Right ventricle myocardium inferior (tissue), 1 donor: ENCODE measurements around the gene MEF2C. TPM values are rescaled to one million over a fixed set of nuclear protein-coding genes. Genes with fewer than 3 reads are reported as not detected.

Experiments used
- ATAC-seq: fragments of 200-7000 bp; cut with Tn5 transposase; one replicate; pipeline ENCODE4 v1.9.1; 2020; ENCODE audit warnings: mild to moderate bottlenecking, moderate library complexity
- DNase-seq: peaks from one replicate; pipeline ENCODE4 v3.0.0; 2021; ENCODE audit errors: missing footprints
- intact Hi-C: fragments of 100-400 bp; cut with DNase I; formaldehyde crosslinking; loops from one replicate; pipeline ENCODE4 v1.11.0; 2022
- total RNA-seq: library from RNA; stranded (reverse); fragmentation: NEBNext Ultra II Directional; extraction: Animal tissue kit (Norgen Biotek cat#: 25700); gene quantifications from one replicate; pipeline ENCODE4 v1.2.1, GENCODE V29; 2021
- donor health status: DM: no; HTN: yes; CAD: no; lungs with severe emphysema.

Gene MEF2C
- total RNA-seq, 1 donor from 2014 or later: 46.7 TPM

- DNase-seq: no peak
- intact Hi-C loops: no loop called here
- ATAC-seq: no peak
These were observed 7.2 kb upstream of the MEF2C start for GRCh38 chr5:88890070-88890781.

- intact Hi-C loops: loop anchor here (5.0 kb wide), 1 partner anchor 153 kb away; no protein-coding TSS in a partner anchor
- DNase-seq: peak; percentile 77
- peak; percentile 82 for ATAC-seq
These were observed 6.4 kb upstream of the MEF2C start for GRCh38 chr5:88889189-88890069.

- intact Hi-C loops: loop anchor here (5.0 kb wide), 1 partner anchor 153 kb away; no protein-coding TSS in a partner anchor
- ATAC-seq (no peak), DNase-seq (no peak)
These were observed 5.8 kb upstream of the MEF2C start for GRCh38 chr5:88888848-88889188.

DNA sequence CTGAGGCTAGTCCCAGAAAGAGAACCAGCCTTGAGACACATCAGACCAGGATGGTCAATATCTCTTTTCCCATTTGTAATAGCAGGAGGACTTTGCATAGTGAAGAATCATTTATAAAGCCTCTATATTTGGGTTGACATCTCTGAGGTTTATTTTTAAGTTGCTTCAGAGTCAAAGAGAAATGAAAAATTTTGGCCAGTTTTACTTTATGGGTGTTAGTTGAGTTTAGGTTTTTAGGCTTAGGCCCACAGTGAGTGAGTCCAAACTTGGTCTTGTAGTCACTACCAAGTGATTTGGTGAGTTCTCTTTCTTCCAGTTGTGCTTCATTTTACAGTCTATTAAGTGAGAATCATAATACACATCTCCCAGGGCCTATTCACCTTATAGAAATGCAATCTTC lies 5.3 kb upstream of the MEF2C start:
- DNase-seq (no peak), ATAC-seq (no peak)
- intact Hi-C loops: loop anchor here (5.0 kb wide), 1 partner anchor 154 kb away; no protein-coding TSS in a partner anchor

- ATAC-seq: no peak
- intact Hi-C loops: loop anchor here (5.0 kb wide), 1 partner anchor 155 kb away; no protein-coding TSS in a partner anchor
- no peak for DNase-seq
These were observed 4.4 kb upstream of the MEF2C start for GRCh38 chr5:88887342-88887741.

- ATAC-seq (no peak), DNase-seq (no peak)
- intact Hi-C loops: loop anchor here (5.0 kb wide), 1 partner anchor 155 kb away; no protein-coding TSS in a partner anchor
These were observed 3.9 kb upstream of the MEF2C start for GRCh38 chr5:88886746-88887341.

GRCh38 chr5:88886252-88886651 lies 3.3 kb upstream of the MEF2C start:
- ATAC-seq (no peak), DNase-seq (no peak)
- intact Hi-C loops: loop anchor here (5.0 kb wide), 1 partner anchor 156 kb away; no protein-coding TSS in a partner anchor

DNA sequence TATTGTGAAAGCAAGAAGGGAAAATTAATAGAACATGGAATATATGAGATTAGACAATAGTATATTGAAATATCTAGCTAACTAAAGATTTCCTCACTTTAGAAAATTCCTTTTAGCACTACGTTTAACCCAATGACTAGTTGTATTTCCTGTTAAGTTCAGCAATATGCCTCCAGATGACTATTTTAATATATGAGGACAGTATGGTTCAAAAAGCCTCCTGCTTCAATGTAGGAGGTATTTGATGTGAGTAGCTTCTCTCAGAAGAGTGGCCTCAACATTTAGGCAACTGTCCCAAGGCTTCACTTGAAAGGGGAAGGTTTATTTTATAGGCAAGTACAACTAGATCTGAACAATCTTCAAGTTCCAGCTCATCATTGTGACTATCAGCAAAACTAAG lies 2.0 kb upstream of the MEF2C start:
- ATAC-seq: no peak
- no peak for DNase-seq
- intact Hi-C loops: loop anchor here (5.0 kb wide), 1 partner anchor 157 kb away; no protein-coding TSS in a partner anchor

GRCh38 chr5:88884608-88884877 lies 1.6 kb upstream of the MEF2C start:
- DNase-seq (no peak), ATAC-seq (no peak)
- intact Hi-C loops: loop anchor here (5.0 kb wide), 1 partner anchor 573 kb away; no protein-coding TSS in a partner anchor

DNA sequence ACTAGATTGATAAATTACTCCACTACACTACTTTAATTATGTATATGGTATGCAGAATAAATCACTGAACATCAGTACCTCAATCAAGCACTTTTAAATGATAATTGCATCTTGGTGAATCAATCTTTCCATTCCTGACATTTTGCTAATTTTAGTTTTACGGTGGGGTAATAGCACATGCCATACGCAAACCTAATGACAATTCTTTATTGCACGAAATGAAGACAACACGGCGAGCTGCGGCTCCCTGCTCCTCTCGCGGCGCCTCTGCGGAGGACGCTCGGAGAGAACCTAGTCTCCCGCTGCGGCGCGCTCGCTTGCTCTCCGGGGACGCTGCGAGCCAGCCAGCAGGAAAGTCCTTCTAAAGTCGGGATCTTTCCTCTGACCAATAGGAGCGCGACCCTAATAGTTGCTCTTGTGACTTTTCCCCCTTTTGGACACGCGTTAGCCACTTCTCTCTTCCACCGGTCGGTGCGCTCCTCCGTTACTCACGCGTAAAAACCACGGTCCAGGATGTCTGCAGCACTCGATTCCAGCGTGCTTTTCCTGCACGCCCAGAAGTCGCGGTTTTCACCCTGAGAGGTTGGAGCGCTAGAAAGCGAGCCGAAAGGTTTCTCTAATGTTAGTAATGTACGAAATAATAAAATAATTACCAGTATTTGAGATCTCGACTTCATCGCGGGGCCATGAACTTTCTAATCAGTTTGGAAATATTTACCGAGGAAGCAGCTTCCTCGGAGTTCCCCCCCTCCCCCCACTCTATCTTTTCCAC lies 1.0 kb upstream of the MEF2C start:
- ATAC-seq: peak; percentile 75
- intact Hi-C loops: loop anchor here (2.0 to 5.0 kb wide), 4 partner anchors 57 to 573 kb away; no protein-coding TSS in a partner anchor
- peak; percentile 88 for DNase-seq

DNA sequence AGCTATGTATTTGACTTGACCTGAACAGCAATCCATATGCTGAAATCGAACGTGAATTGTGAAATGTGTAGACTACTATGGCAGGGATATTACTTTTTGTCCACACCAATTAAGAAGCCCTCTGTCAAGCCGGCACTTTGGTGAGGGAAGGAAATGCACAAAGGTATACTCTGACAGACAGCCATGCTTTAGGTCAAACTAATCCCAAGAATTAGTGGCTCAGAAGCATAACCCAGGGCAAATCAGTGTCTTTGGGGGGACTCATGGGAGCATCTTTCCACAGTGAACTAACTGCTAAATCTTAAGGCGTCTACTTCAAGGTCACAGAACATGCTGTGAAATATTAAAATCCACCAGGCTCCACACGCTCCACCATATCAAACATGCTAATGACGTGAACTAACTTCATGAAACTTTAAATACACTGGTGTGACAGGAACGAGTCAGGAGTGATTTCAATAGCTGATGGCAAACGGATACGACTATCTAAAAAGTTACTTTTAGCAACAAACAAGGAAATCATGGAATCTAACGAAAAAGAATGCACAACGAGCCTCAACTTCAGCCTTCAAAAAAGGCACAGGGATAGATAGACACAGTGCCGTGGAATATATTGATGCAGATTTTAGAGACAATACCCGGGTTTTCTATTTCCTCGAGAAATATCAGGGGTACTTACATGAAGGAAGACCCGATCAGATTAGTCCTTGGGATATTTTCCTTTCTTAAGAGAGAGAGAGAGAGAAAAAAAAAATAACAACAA lies 527 bp downstream of the MEF2C start:
- ATAC-seq (peak; percentile 1), DNase-seq (no peak)
- intact Hi-C loops: loop anchor here (2.0 to 5.0 kb wide), 4 partner anchors 56 to 575 kb away; no protein-coding TSS in a partner anchor

DNA sequence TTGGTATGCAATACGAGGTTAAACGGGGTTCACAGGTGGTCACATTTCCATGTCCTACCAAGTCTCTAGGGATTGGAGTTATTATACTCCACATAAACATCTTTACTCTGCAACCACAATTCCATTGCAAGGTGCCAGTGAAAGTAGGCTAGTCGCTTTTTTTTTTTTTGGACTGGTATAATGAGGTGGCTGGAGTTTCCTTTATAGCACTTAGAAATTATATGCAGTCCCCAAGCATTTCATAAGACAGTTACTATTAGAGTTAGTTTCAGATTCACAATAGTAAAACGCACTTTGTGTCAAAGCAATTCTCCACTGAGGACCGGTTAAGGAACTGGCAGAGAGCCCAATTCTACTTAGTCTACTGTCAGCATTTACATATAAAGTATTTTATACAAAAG lies 1.4 kb downstream of the MEF2C start:
- DNase-seq (no peak), ATAC-seq (no peak)
- intact Hi-C loops: loop anchor here (5.0 kb wide), 1 partner anchor 576 kb away; no protein-coding TSS in a partner anchor

- no peak for DNase-seq
- ATAC-seq: no peak
- intact Hi-C loops: loop anchor here (5.0 kb wide), 1 partner anchor 577 kb away; no protein-coding TSS in a partner anchor
These were observed 2.8 kb downstream of the MEF2C start for GRCh38 chr5:88880201-88880600.

- intact Hi-C loops: loop anchor here (5.0 kb wide), 1 partner anchor 578 kb away; no protein-coding TSS in a partner anchor
- ATAC-seq (no peak), DNase-seq (no peak)
These were observed 3.3 kb downstream of the MEF2C start for GRCh38 chr5:88879724-88880123.

DNA sequence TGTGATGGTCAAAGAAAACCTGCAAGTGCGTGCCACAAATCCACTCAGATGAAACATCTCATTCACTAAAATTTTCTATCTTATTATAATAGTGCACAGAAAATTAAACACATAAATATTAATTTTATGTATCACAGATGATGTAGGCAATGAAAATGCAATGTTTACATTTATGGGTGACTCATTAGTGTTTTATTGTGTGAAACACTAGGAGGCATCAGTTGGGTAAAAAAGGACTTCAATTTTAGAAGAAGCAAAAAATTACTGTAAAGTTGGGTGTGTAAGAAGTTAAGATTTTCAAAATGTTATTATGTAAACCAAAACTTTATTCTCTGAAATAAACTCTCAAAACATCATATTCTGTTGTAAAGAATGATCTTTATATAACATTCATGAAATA lies 4.0 kb downstream of the MEF2C start:
- intact Hi-C loops: no loop called here
- DNase-seq: no peak
- no peak for ATAC-seq

DNA sequence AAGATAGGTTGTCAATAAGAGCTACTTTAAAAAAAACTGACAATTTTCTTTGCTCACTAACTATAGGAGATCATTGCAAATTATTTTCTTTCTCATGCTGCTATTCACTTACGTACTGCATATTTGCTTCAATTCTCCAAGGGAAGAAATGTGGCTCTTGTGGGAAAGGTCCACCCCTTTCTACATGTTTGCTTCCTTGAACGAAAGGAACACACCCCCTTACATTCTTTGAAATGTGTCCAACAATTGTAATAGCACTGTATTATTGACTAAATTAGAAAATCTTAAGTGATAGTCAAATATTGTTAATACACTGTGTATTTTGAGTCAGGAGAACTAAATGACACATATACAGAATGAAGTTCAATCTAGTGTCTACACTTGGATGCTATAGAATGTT lies 5.2 kb downstream of the MEF2C start:
- intact Hi-C loops: no loop called here
- DNase-seq (no peak), ATAC-seq (no peak)

DNA sequence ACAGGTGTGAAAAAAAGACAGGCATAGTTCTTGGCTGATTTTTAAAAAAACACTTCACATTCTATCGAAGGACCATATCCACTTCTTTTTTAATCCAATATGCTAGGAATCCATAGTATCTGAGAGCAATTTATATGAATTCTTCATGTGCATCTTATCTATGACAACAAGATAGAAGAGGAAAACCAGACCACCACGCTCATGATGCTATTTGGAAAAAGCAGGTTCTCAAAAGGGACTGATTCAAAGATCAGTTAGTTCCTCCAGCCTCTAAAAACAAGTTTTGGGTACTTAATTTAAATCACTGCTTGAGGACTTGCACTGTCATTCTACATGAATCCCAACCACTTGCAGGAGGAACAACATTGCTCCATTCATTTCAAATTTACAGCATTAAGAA lies 6.3 kb downstream of the MEF2C start:
- intact Hi-C loops: no loop called here
- no peak for DNase-seq
- no peak for ATAC-seq
